ENCODE results near the gene XPNPEP1. TPM values are rescaled to one million over a fixed set of nuclear protein-coding genes. Genes with fewer than 3 reads are reported as not detected.

XPNPEP1 gene
- total and polyA plus RNA-seq, 2 donors from 2014 or later = 34.4 to 62.4 TPM

- H3K4me3 ChIP-seq (ENCODE audit: low read length in 3 of 3) = no peak overlapping the region
- DNase-seq (no peak), FAIRE-seq (no peak)
- peaks cover 3 to 17% (median 11%) of the 10 kb centered on the region in 3 donors for H3K4me1 ChIP-seq (ENCODE audit: control insufficient read depth in 2 of 3, insufficient read depth in 2 of 3, low read depth in 1 of 3, low read length in 3 of 3)
- H3K9me3 ChIP-seq (ENCODE audit: control insufficient read depth in 2 of 3, insufficient read depth in 1 of 3, low read length in 3 of 3) = no peaks in the 10 kb centered on the region
- no peak overlapping the region for H3K27ac ChIP-seq (ENCODE audit: low read depth in 2 of 2, low read length in 2 of 2)
- H3K36me3 ChIP-seq (ENCODE audit: control insufficient read depth in 2 of 3, insufficient read depth in 3 of 3, low read length in 3 of 3) = peaks cover 0 to 18% (median 8%) of the 10 kb centered on the region in 3 donors
- intact Hi-C loops (cut with DNase I) = no loop called here
- H3K27me3 ChIP-seq (ENCODE audit: control insufficient read depth, insufficient read depth, low read length) = no peaks in the 10 kb centered on the region
- TF ChIP-seq CTCF (IDR thresholded peaks at IDR 0.05; ENCODE audit: borderline replicate concordance, extremely low read depth, insufficient read depth) = no peak
- H3K9ac ChIP-seq (ENCODE audit: low read length in 3 of 3) = no peak overlapping the region
Measured at GRCh38 chr10:109892931-109893330, 30.4 kb downstream of the XPNPEP1 start.

GRCh38 chr10:109892117-109892516 is 31.2 kb downstream of the XPNPEP1 start:
- FAIRE-seq = no peak
- H3K4me1 ChIP-seq (ENCODE audit: control insufficient read depth in 2 of 3, insufficient read depth in 2 of 3, low read depth in 1 of 3, low read length in 3 of 3) = peaks cover 3 to 17% (median 11%) of the 10 kb centered on the region in 3 donors

DNA sequence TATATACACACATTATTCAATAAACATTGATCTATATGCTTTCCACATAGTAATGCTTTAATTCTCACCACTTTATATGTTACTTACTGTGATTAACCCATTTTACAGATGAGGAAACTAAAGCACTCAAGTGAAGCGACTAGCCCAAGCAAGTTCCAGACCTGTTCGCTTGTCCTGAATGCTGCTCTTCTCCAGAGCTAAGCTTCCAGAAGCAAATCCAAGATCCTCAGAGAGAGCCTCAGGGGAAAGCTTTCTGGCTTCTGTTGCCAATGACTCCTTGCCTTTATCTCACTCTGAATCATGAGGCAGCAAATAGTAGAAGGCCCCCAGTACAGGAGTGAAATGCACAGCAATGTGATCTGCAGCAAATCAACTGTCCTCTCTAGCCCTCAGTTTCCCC is 32.2 kb downstream of the XPNPEP1 start:
- TF ChIP-seq CTCF (IDR thresholded peaks at IDR 0.05; ENCODE audit: borderline replicate concordance, extremely low read depth, insufficient read depth) = no peak
- Histone ChIP-seq H3K27me3 (ENCODE audit: control insufficient read depth, insufficient read depth, low read length) (no peaks in the 10 kb centered on the region), H3K9ac (ENCODE audit: low read length in 3 of 3) (no peak overlapping the region), H3K27ac (ENCODE audit: low read depth in 2 of 2, low read length in 2 of 2) (no peak overlapping the region), H3K9me3 (ENCODE audit: control insufficient read depth in 2 of 3, insufficient read depth in 1 of 3, low read length in 3 of 3) (no peaks in the 10 kb centered on the region), H3K4me1 (ENCODE audit: control insufficient read depth in 2 of 3, insufficient read depth in 2 of 3, low read depth in 1 of 3, low read length in 3 of 3) (peaks cover 3 to 17% (median 11%) of the 10 kb centered on the region in 3 donors), H3K36me3 (ENCODE audit: control insufficient read depth in 2 of 3, insufficient read depth in 3 of 3, low read length in 3 of 3) (peaks cover 0 to 18% (median 8%) of the 10 kb centered on the region in 3 donors), H3K4me3 (ENCODE audit: low read length in 3 of 3) (no peak overlapping the region)
- FAIRE-seq (no peak), DNase-seq (no peak)
- intact Hi-C loops (cut with DNase I) = no loop called here

More at GRCh38 chr10:109892117-109892516, 31.2 kb downstream of the XPNPEP1 start:
- Histone ChIP-seq H3K4me3 (ENCODE audit: low read length in 3 of 3) (no peak overlapping the region), H3K27me3 (ENCODE audit: control insufficient read depth, insufficient read depth, low read length) (no peaks in the 10 kb centered on the region), H3K27ac (ENCODE audit: low read depth in 2 of 2, low read length in 2 of 2) (peak overlapping the region in 1 of 2 donors; percentile 16), H3K9ac (ENCODE audit: low read length in 3 of 3) (no peak overlapping the region), H3K36me3 (ENCODE audit: control insufficient read depth in 2 of 3, insufficient read depth in 3 of 3, low read length in 3 of 3) (peaks cover 0 to 18% (median 8%) of the 10 kb centered on the region in 3 donors), H3K9me3 (ENCODE audit: control insufficient read depth in 2 of 3, insufficient read depth in 1 of 3, low read length in 3 of 3) (no peaks in the 10 kb centered on the region)
- TF ChIP-seq CTCF (IDR thresholded peaks at IDR 0.05; ENCODE audit: borderline replicate concordance, extremely low read depth, insufficient read depth) = no peak
- intact Hi-C loops (cut with DNase I) = no loop called here
- DNase-seq = no peak

DNA sequence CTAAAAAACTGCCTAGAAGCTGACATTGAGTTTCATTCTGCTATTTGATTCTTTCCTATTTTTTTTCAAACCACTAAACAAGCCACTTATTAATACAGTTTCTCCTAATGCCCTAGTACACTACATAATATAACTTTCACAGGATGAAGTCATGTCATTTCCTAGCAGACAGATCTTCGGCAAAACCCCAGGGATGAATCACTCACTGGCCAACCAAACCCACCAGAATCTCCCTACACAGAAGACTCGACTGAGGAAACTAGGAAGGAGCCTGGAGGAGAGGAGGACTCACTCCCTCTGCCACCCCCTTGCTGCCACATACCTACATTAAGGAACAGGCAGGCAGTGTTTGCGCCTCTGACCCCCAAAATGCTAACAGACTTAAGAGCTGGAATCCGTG is 33.4 kb downstream of the XPNPEP1 start:
- intact Hi-C loops (cut with DNase I) = no loop called here
- DNase-seq (no peak), FAIRE-seq (no peak)
- Histone ChIP-seq H3K4me3 (ENCODE audit: low read length in 3 of 3) (no peak overlapping the region), H3K27me3 (ENCODE audit: control insufficient read depth, insufficient read depth, low read length) (no peaks in the 10 kb centered on the region), H3K9me3 (ENCODE audit: control insufficient read depth in 2 of 3, insufficient read depth in 1 of 3, low read length in 3 of 3) (no peaks in the 10 kb centered on the region), H3K27ac (ENCODE audit: low read depth in 2 of 2, low read length in 2 of 2) (no peak overlapping the region), H3K36me3 (ENCODE audit: control insufficient read depth in 2 of 3, insufficient read depth in 3 of 3, low read length in 3 of 3) (peaks cover 0 to 24% (median 8%) of the 10 kb centered on the region in 3 donors), H3K9ac (ENCODE audit: low read length in 3 of 3) (no peak overlapping the region), H3K4me1 (ENCODE audit: control insufficient read depth in 2 of 3, insufficient read depth in 2 of 3, low read depth in 1 of 3, low read length in 3 of 3) (peaks cover 0 to 11% (median 0%) of the 10 kb centered on the region in 3 donors)
- no peak for TF ChIP-seq CTCF (IDR thresholded peaks at IDR 0.05; ENCODE audit: borderline replicate concordance, extremely low read depth, insufficient read depth)

Data from kidney (tissue), 14 donors.